GM12878 (cell line): ENCODE data around the gene LRRC8B. TPM values are rescaled to one million over a fixed set of nuclear protein-coding genes. Genes with fewer than 3 reads are reported as not detected.

Experiments
- CBFB ChIP-seq: IDR thresholded peaks from 2 replicates; pipeline ENCODE4 v1.6.1; 2016; ENCODE audit warnings: antibody characterized with exemption, low read depth
- ELK1 ChIP-seq: IDR thresholded peaks from 2 replicates; pipeline ENCODE4 v1.6.1; 2012; ENCODE audit warnings: low read depth, low read length, improper control_type of control experiment
- GATAD2B ChIP-seq: fragments of 450-650 bp; conservative IDR thresholded peaks from 2 replicates; pipeline ENCODE4 v1.6.1; 2017; ENCODE audit warnings: low read depth, mild to moderate bottlenecking, moderate library complexity
- HCFC1 ChIP-seq: fragments of 150-350 bp; IDR thresholded peaks from 2 replicates; pipeline ENCODE4 v1.6.1; 2014; ENCODE audit warnings: low read length
- HDAC6 ChIP-seq: fragments of 200-600 bp; sonication (generic); IDR thresholded peaks from one replicate; pipeline ENCODE4 v1.8.0; 2017; ENCODE audit warnings: antibody characterized with exemption; ENCODE audit not compliant: unreplicated experiment
- IKZF1 ChIP-seq: fragments of 450-650 bp; conservative IDR thresholded peaks from 2 replicates; pipeline ENCODE4 v1.6.1; 2017; ENCODE audit warnings: antibody characterized with exemption, mild to moderate bottlenecking
- IRF4 ChIP-seq: IDR thresholded peaks from 2 replicates; pipeline ENCODE4 v1.6.1; 2011; ENCODE audit warnings: low read depth, low read length
- KDM1A ChIP-seq: fragments of 200-600 bp; sonication (generic); IDR thresholded peaks from 2 replicates; pipeline ENCODE4 v1.6.1; 2016; ENCODE audit warnings: borderline replicate concordance
- MLLT1 ChIP-seq: fragments of 450-650 bp; IDR thresholded peaks from 2 replicates; pipeline ENCODE4 v1.6.1; 2016; ENCODE audit warnings: mild to moderate bottlenecking
- NKRF ChIP-seq: fragments of 450-650 bp; conservative IDR thresholded peaks from 2 replicates; pipeline ENCODE4 v1.6.1; 2017; ENCODE audit warnings: mild to moderate bottlenecking, moderate library complexity
- NR2C1 ChIP-seq: fragments of 450-650 bp; IDR thresholded peaks from 2 replicates; pipeline ENCODE4 v1.6.1; 2017; ENCODE audit warnings: antibody characterized with exemption, mild to moderate bottlenecking, moderate library complexity
- NR2C2 ChIP-seq: IDR thresholded peaks from 2 replicates; pipeline ENCODE4 v1.6.1; 2011; ENCODE audit warnings: borderline replicate concordance, low read depth; ENCODE audit not compliant: control insufficient read depth, insufficient read length
- POLR2AphosphoS2 ChIP-seq: IDR thresholded peaks from 2 replicates; pipeline ENCODE4 v1.6.1; 2011; ENCODE audit warnings: low read depth, mild to moderate bottlenecking, low read length, improper control_type of control experiment, moderate library complexity
- RB1 ChIP-seq: fragments of 450-650 bp; formaldehyde crosslinking; IDR thresholded peaks from 2 replicates; pipeline ENCODE4 v1.6.1; 2017; ENCODE audit warnings: mild to moderate bottlenecking, borderline replicate concordance
- SP1 ChIP-seq: IDR thresholded peaks from one replicate; pipeline ENCODE4 v1.6.1; 2011; ENCODE audit warnings: low read depth, low read length
- SPI1 ChIP-seq: IDR thresholded peaks from 2 replicates; pipeline ENCODE4 v1.6.1; 2011; ENCODE audit warnings: low read depth, mild to moderate bottlenecking, low read length, moderate library complexity, borderline replicate concordance; ENCODE audit not compliant: insufficient read depth
- SRF ChIP-seq, 2 experiments: IDR thresholded peaks; 2 replicates each; pipeline ENCODE4 v1.6.1; 2011; ENCODE audit warnings: low read depth in 2 of 2, low read length in 2 of 2, mild to moderate bottlenecking in 1 of 2, moderate library complexity in 1 of 2
- USF1 ChIP-seq: IDR thresholded peaks from 2 replicates; pipeline ENCODE4 v1.6.1; 2011; ENCODE audit warnings: borderline replicate concordance, low read depth, mild to moderate bottlenecking, moderate library complexity, mixed read lengths, low read length; ENCODE audit not compliant: insufficient read depth; ENCODE audit errors: extremely low read length
- YBX1 ChIP-seq: fragments of 450-650 bp; IDR thresholded peaks from 2 replicates; pipeline ENCODE4 v1.6.1; 2016; ENCODE audit warnings: antibody characterized with exemption
- YY1 ChIP-seq: IDR thresholded peaks from 2 replicates; pipeline ENCODE4 v1.6.1; 2011; ENCODE audit warnings: low read depth, mild to moderate bottlenecking, low read length
- ZNF687 ChIP-seq: fragments of 450-650 bp; IDR thresholded peaks from 2 replicates; pipeline ENCODE4 v1.6.1; 2017; ENCODE audit warnings: mild to moderate bottlenecking, moderate library complexity
- polyA plus RNA-seq, 11 experiments: library from polyadenylated mRNA; depleted of rRNA in 4 of 11; unstranded in 6 of 11; stranded (reverse) in 5 of 11; fragments of >200 nt; fragmentation: Nextera tagmentation in 4 of 11; fragmentation: Illumina TruSeq in 1 of 11; extraction: Ambion mirVana in 4 of 11; extraction: Trizol in 1 of 11; gene quantifications; 1 replicate in 1 of 11; 2 replicates in 10 of 11; pipeline versions ENCODE4 v1.2.1 to v1.2.3, GENCODE V29; 2011 to 2016; ENCODE audit warnings: inconsistent platforms in 2 of 11, missing spikeins in 2 of 11, low read depth in 1 of 11
- total RNA-seq, 4 experiments: library from RNA; depleted of rRNA in 3 of 4; stranded (reverse); fragments of >200 nt in 3 of 4; fragmentation: Illumina TruSeq in 1 of 4; extraction: Trizol in 1 of 4; gene quantifications; 2 replicates each; pipeline versions ENCODE4 v1.2.1 to v1.2.3, GENCODE V29; 2013 to 2021

LRRC8B gene
- total and polyA plus RNA-seq, 10 of the 15 experiments (the other 5 are each of a cell fraction or from before 2014, with no cell fraction given), result 1.3 to 9.2 (median 5.4) TPM

- TF ChIP-seq ELK1 (no peak), RB1 (no peak), HCFC1 (no peak), YBX1 (no peak), MLLT1 (0 out of 2 replicates have a peak, but pooled peaks have one; percentile 38), NKRF (0 out of 2 replicates have a peak, but pooled peaks have one; percentile 61), CBFB (no peak), SP1 (no peak), HDAC6 (no peak), GATAD2B (no peak), SRF (IDR thresholded peaks at IDR 0.05; ENCODE audit: low read depth in 2 of 2, low read length in 2 of 2) (no peak), NR2C1 (no peak), NR2C2 (no peak), IRF4 (0 out of 2 replicates have a peak, but pooled peaks have one; percentile 43), KDM1A (no peak), IKZF1 (no peak), YY1 (no peak), ZNF687 (peak; percentile 97), USF1 (peak; percentile 40), POLR2AphosphoS2 (no peak), SPI1 (peak; percentile 3; the same call in 1 of the 2 replicates)
Measured at GRCh38 chr1:89523572-89524368, 859 bp upstream of the LRRC8B start (continued).
